Uterus (tissue), 4 donors: ENCODE measurements around the gene SCP2. TPM values are rescaled to one million over a fixed set of nuclear protein-coding genes. Genes with fewer than 3 reads are reported as not detected.
"Not testable (repeated sequence)": the region's sequence is repeated elsewhere in the genome, so short reads cannot be mapped to it uniquely, and the experiment has no call there.

Source experiments
- DNase-seq, 2 donors: peaks; one replicate each; pipeline ENCODE4 v3.0.0-alpha.2; 2019 to 2020
- H3K27ac ChIP-seq, 2 donors: fragments of 200-600 bp; sonication (generic); 1 replicate in 1 of 2; 2 replicates in 1 of 2; pipeline ENCODE4 v1.5.1; 2016 to 2018
- H3K27me3 ChIP-seq, 2 donors: fragments of 200-600 bp; sonication (generic); one replicate each; pipeline ENCODE4 v1.5.1; 2018 to 2019; ENCODE audit warnings: control low read depth in 1 of 2
- H3K36me3 ChIP-seq, 2 donors: fragments of 200-600 bp; sonication (generic); one replicate each; pipeline ENCODE4 v1.5.1; 2019; ENCODE audit warnings: control low read depth in 1 of 2
- H3K4me1 ChIP-seq, 2 donors: fragments of 200-600 bp; sonication (generic); one replicate each; pipeline ENCODE4 v1.5.1; 2018 to 2019; ENCODE audit warnings: control low read depth in 1 of 2
- H3K4me3 ChIP-seq, 2 donors: fragments of 200-600 bp; sonication (generic); 1 replicate in 1 of 2; 2 replicates in 1 of 2; pipeline ENCODE4 v1.5.1; 2018 to 2019; ENCODE audit warnings: mild to moderate bottlenecking in 1 of 2
- H3K9me3 ChIP-seq, 2 donors: fragments of 200-600 bp; sonication (generic); one replicate each; pipeline ENCODE4 v1.5.1; 2019; ENCODE audit warnings: control low read depth in 1 of 2
- POLR2A ChIP-seq, 2 donors: fragments of 450-650 bp; IDR thresholded peaks; one replicate each; pipeline ENCODE4 v1.6.1; 2016; ENCODE audit warnings: antibody characterized with exemption in 2 of 2, mild to moderate bottlenecking in 1 of 2, moderate library complexity in 1 of 2
- intact Hi-C: fragments of 100-400 bp; cut with DNase I; formaldehyde crosslinking; loops from one replicate; pipeline ENCODE4 v1.15.1; 2023; ENCODE audit warnings: low total_unique reads
- total RNA-seq, 4 donors: library from RNA; depleted of rRNA in 3 of 4; stranded (reverse); fragments of >200 nt in 3 of 4; gene quantifications; one replicate each; pipeline versions ENCODE4 v1.1.0 to v1.2.4, GENCODE V29; 2014 to 2023
- TF ChIP-seq, protein P1 (sequence below), 4 experiments: fragments of 200-600 bp in 2 of 4; fragments of 450-650 bp in 2 of 4; sonication (generic) in 2 of 4; IDR thresholded peaks; one replicate each; pipeline ENCODE4 v1.5.1; 2016 to 2019; ENCODE audit warnings: antibody characterized with exemption in 4 of 4, mild to moderate bottlenecking in 2 of 4, moderate library complexity in 1 of 4
- donor health status: DM: yes; HTN: yes; CAD: no.

Gene SCP2
- total RNA-seq, 4 donors from 2014 or later: 29.2 to 151 (median 84.6) TPM

GRCh38 chr1:52970149-52970548 is 43.1 kb downstream of the SCP2 start:
- intact Hi-C loops: no loop called here
- Histone ChIP-seq H3K36me3 (no peaks in the 10 kb centered on the region), H3K4me3 (no peak overlapping the region), H3K27ac (no peak overlapping the region), H3K27me3 (no peaks in the 10 kb centered on the region), H3K4me1 (no peaks in the 10 kb centered on the region), H3K9me3 (no peaks in the 10 kb centered on the region)
- TF ChIP-seq POLR2A (IDR thresholded peaks at IDR 0.05): no peak
- TF ChIP-seq, protein P1, sequence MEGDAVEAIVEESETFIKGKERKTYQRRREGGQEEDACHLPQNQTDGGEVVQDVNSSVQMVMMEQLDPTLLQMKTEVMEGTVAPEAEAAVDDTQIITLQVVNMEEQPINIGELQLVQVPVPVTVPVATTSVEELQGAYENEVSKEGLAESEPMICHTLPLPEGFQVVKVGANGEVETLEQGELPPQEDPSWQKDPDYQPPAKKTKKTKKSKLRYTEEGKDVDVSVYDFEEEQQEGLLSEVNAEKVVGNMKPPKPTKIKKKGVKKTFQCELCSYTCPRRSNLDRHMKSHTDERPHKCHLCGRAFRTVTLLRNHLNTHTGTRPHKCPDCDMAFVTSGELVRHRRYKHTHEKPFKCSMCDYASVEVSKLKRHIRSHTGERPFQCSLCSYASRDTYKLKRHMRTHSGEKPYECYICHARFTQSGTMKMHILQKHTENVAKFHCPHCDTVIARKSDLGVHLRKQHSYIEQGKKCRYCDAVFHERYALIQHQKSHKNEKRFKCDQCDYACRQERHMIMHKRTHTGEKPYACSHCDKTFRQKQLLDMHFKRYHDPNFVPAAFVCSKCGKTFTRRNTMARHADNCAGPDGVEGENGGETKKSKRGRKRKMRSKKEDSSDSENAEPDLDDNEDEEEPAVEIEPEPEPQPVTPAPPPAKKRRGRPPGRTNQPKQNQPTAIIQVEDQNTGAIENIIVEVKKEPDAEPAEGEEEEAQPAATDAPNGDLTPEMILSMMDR (IDR thresholded peaks at IDR 0.05): peak in 3 of 4 experiments; percentile 14 to 17 (median 16)
- no peak for DNase-seq

GRCh38 chr1:52973841-52974240 is 46.8 kb downstream of the SCP2 start:
- H3K36me3 ChIP-seq: no peaks in the 10 kb centered on the region
- no peak overlapping the region for H3K4me3 ChIP-seq
- H3K27ac ChIP-seq: no peak overlapping the region
- DNase-seq: no peak
- no peaks in the 10 kb centered on the region for H3K27me3 ChIP-seq
- no peak for TF ChIP-seq POLR2A (IDR thresholded peaks at IDR 0.05)
- TF ChIP-seq, protein P1 (IDR thresholded peaks at IDR 0.05): no peak
- H3K4me1 ChIP-seq: no peaks in the 10 kb centered on the region
- no peaks in the 10 kb centered on the region for H3K9me3 ChIP-seq
- intact Hi-C loops: no loop called here

DNA sequence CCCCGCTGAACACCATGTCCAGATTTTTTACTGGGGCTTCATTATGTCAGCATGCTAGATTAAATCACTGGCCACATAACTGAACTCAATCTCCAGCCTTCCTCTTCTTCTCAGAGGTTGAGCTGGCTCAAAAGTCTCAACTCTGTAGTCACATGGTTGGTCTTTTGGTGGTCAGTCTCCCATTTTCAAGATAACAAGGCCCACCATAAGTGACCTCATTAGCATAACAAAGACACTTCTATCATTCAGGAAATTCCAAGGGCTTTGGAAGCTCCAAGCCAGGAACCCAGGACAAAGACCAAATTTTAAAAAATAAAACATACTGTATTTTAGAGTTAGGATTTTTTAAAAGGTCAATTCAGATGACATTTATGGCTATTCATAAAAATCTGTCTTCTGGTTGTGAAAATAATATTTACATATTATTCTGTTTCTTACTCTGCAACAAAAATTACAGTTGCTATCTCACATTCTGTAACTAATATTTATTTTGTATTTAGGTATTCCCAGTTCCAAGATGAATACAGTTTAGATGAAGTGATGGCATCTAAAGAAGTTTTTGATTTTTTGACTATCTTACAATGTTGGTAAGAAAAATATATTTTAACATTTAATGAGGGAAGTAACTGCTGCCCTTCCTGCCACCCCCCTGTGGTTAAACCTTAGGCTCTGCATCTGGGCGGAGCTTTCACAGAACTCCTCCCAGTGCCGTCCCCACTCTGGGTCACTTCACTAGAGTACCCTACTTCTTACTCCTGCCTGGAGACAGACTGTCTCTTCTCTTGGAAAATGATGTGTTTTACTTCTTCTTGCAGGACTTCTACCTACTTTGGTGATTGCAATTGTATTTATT is 49.3 kb downstream of the SCP2 start:
- intact Hi-C loops: no loop called here

GRCh38 chr1:52978045-52978444 is 51.0 kb downstream of the SCP2 start:
- Histone ChIP-seq H3K4me3 (no peak overlapping the region), H3K27ac (no peak overlapping the region), H3K36me3 (no peaks in the 10 kb centered on the region), H3K27me3 (no peaks in the 10 kb centered on the region), H3K9me3 (no peaks in the 10 kb centered on the region), H3K4me1 (no peaks in the 10 kb centered on the region)
- no peak for DNase-seq
- no peak for TF ChIP-seq POLR2A (IDR thresholded peaks at IDR 0.05)
- TF ChIP-seq, protein P1 (IDR thresholded peaks at IDR 0.05): no peak
- intact Hi-C loops: no loop called here

More for the DNA sequence above, 49.3 kb downstream of the SCP2 start:
- Histone ChIP-seq H3K27ac (no peak overlapping the region), H3K4me1 (no peaks in the 10 kb centered on the region), H3K9me3 (no peaks in the 10 kb centered on the region), H3K36me3 (no peaks in the 10 kb centered on the region), H3K4me3 (no peak overlapping the region), H3K27me3 (no peaks in the 10 kb centered on the region)
- no peak for DNase-seq
- TF ChIP-seq, protein P1 (IDR thresholded peaks at IDR 0.05): no peak
- no peak for TF ChIP-seq POLR2A (IDR thresholded peaks at IDR 0.05)

- H3K27me3 ChIP-seq, H3K9me3 ChIP-seq, H3K4me1 ChIP-seq, H3K36me3 ChIP-seq, DNase-seq, H3K4me3 ChIP-seq, H3K27ac ChIP-seq, intact Hi-C loops: not testable (repeated sequence)
These were observed 65.7 kb downstream of the SCP2 start for GRCh38 chr1:52992733-52993132.
